SU-DHL-6 (cell line): Measurements from ENCODE around the gene MYBPC3.

Source experiments
- H2AFZ ChIP-seq: fragments of 200-600 bp; sonication (generic); 2 replicates; pipeline ENCODE4 v1.6.1; 2014; ENCODE audit warnings: low read depth, mild to moderate bottlenecking, moderate library complexity, mixed read lengths, antibody characterized with exemption, low read length; ENCODE audit not compliant: severe bottlenecking
- H3F3A ChIP-seq: fragments of 200-600 bp; shearing (Covaris generic); 2 replicates; pipeline ENCODE4 v1.6.0; 2016; ENCODE audit warnings: antibody characterized with exemption, mild to moderate bottlenecking; ENCODE audit not compliant: insufficient read depth
- H3K27ac ChIP-seq: fragments of 200-600 bp; sonication (generic); 2 replicates; pipeline ENCODE4 v1.5.1; 2016; ENCODE audit warnings: low read depth, mild to moderate bottlenecking, low read length, moderate library complexity, mixed read lengths
- H3K27me3 ChIP-seq: fragments of 200-600 bp; sonication (generic), shearing (Covaris generic); 2 replicates; pipeline ENCODE4 v1.6.0; 2014; ENCODE audit warnings: mild to moderate bottlenecking, low read length
- H3K36me3 ChIP-seq: fragments of 200-600 bp; sonication (generic); 2 replicates; pipeline ENCODE4 v1.6.1; 2014; ENCODE audit warnings: mild to moderate bottlenecking, low read length, mixed read lengths
- H3K4me2 ChIP-seq: fragments of 300-600, 200-600 bp; shearing (Covaris generic), sonication (generic); 2 replicates; pipeline ENCODE4 v1.6.0; 2014; ENCODE audit warnings: low read length, low read depth, mild to moderate bottlenecking; ENCODE audit not compliant: poor library complexity, severe bottlenecking
- H3K4me3 ChIP-seq: fragments of 200-600 bp; sonication (generic); 2 replicates; pipeline ENCODE4 v1.5.1; 2014; ENCODE audit warnings: antibody characterized with exemption, low read length, mild to moderate bottlenecking, mixed read lengths; ENCODE audit not compliant: insufficient read depth, poor library complexity, severe bottlenecking
- H3K79me2 ChIP-seq: fragments of 200-600 bp; sonication (generic); 2 replicates; pipeline ENCODE4 v1.6.1; 2014; ENCODE audit warnings: mild to moderate bottlenecking, low read length, moderate library complexity; ENCODE audit not compliant: insufficient read depth
- H3K9ac ChIP-seq: fragments of 200-600 bp; sonication (generic); 2 replicates; pipeline ENCODE4 v1.7.0; 2014; ENCODE audit warnings: mild to moderate bottlenecking, low read length
- H3K9me2 ChIP-seq: fragments of 200-600 bp; sonication (generic); replicated peaks from 2 replicates; pipeline ENCODE4 v1.6.1; 2014; ENCODE audit warnings: low read length; ENCODE audit not compliant: insufficient read depth
- H3K9me3 ChIP-seq: fragments of 200-600 bp; sonication (generic); 2 replicates; pipeline ENCODE4 v1.6.1; 2014; ENCODE audit warnings: low read length, mixed read lengths; ENCODE audit not compliant: insufficient read depth
- H4K20me1 ChIP-seq: fragments of 200-600 bp; sonication (generic); 2 replicates; pipeline ENCODE4 v1.6.1; 2014; ENCODE audit warnings: low read depth, mild to moderate bottlenecking, antibody characterized with exemption, low read length, moderate library complexity, mixed read lengths
- CTCF ChIP-seq: fragments of 200-600 bp; sonication (generic); IDR thresholded peaks from one replicate; pipeline ENCODE4 v1.5.1; 2017; ENCODE audit warnings: antibody characterized with exemption, mild to moderate bottlenecking, low read length, moderate library complexity; ENCODE audit not compliant: insufficient read depth, poor library complexity, severe bottlenecking
- EZH2phosphoT487 ChIP-seq: fragments of 200-600 bp; sonication (generic), shearing (Covaris generic); conservative IDR thresholded peaks from 2 replicates; pipeline ENCODE4 v1.6.1; 2018; ENCODE audit warnings: mild to moderate bottlenecking, antibody characterized with exemption, low read length, moderate library complexity, mixed read lengths

The MYBPC3 gene

DNA sequence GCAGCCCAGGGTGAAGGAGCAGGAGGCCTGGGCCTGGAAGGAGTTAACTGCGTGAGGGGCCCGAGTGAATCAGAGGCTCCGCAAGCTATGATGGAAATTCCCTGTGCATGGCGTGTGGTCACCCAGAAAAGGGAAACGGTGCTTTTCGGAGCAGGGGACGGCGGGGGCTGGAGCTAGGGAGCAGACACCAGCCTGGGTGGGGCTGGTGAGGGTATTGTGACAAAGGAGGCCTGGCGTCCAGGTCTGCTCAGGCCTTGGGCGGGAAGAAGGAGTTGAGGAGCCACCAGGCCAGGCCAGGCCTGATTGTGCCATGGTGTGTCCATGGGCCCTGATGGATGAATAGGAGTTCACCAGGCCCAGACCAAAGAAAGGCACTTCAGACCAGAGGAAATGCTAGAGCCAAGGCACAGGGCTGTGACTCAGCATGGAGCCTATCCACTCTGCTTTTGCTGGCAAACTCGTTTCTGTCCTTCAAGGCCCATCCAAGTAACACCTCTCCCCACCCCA lies 38.6 kb upstream of the MYBPC3 start:
- H3K79me2 ChIP-seq: no peaks in the 10 kb centered on the region
- no peak overlapping the region for H3K4me2 ChIP-seq
- H3K4me3 ChIP-seq: no peak overlapping the region
- H3K9me3 ChIP-seq: no peaks in the 10 kb centered on the region
- H3K27ac ChIP-seq: no peak overlapping the region
- no peak overlapping the region for H3K9ac ChIP-seq
- TF ChIP-seq CTCF (no peak), EZH2phosphoT487 (no peak)
- H3F3A ChIP-seq: no peaks in the 10 kb centered on the region
- no peaks in the 10 kb centered on the region for H3K27me3 ChIP-seq
- H4K20me1 ChIP-seq: no peaks in the 10 kb centered on the region
- no peak overlapping the region for H2AFZ ChIP-seq
- H3K36me3 ChIP-seq: no peaks in the 10 kb centered on the region
- no peaks in the 10 kb centered on the region for H3K9me2 ChIP-seq

DNA sequence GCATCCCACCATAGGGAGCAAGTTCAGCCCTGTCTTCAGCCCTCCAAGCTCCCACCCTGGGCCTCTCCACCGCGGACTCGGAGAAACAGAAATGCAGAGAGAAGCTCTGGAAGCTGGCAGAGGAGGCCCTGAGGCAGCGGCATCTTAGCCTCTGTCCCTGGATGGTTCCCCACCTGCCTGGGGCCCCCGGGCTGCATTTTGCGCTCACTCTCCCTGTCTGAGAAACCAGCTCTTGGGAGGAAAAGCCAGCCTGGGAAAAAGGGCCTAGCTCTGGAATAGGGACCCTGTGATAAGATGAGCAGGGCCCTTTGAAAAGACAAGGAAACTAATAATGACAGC lies 37.9 kb upstream of the MYBPC3 start:
- Histone ChIP-seq H3K4me3 (no peak overlapping the region), H3K9me3 (no peaks in the 10 kb centered on the region), H2AFZ (no peak overlapping the region), H3F3A (no peaks in the 10 kb centered on the region), H3K36me3 (no peaks in the 10 kb centered on the region), H4K20me1 (no peaks in the 10 kb centered on the region), H3K9ac (no peak overlapping the region), H3K27me3 (no peaks in the 10 kb centered on the region), H3K9me2 (no peaks in the 10 kb centered on the region), H3K27ac (no peak overlapping the region), H3K79me2 (no peaks in the 10 kb centered on the region), H3K4me2 (no peak overlapping the region)
- TF ChIP-seq CTCF (no peak), EZH2phosphoT487 (no peak)

GRCh38 chr11:47389577-47390421 lies 37.3 kb upstream of the MYBPC3 start:
- no peak overlapping the region for H3K27ac ChIP-seq
- no peaks in the 10 kb centered on the region for H3K9me3 ChIP-seq
- H3K36me3 ChIP-seq: no peaks in the 10 kb centered on the region
- TF ChIP-seq EZH2phosphoT487: no peak
- TF ChIP-seq CTCF: no peak
- H3K27me3 ChIP-seq: no peaks in the 10 kb centered on the region
- H3F3A ChIP-seq: no peaks in the 10 kb centered on the region
- no peak overlapping the region for H3K4me2 ChIP-seq
- no peak overlapping the region for H3K4me3 ChIP-seq
- H3K9ac ChIP-seq: no peak overlapping the region
- H3K9me2 ChIP-seq: no peaks in the 10 kb centered on the region
- no peaks in the 10 kb centered on the region for H3K79me2 ChIP-seq
- no peaks in the 10 kb centered on the region for H4K20me1 ChIP-seq
- H2AFZ ChIP-seq: no peak overlapping the region
